PFSK-1 (cell line): ENCODE data around the gene RAB23.

Experiments used
- POLR2AphosphoS5 ChIP-seq: IDR thresholded peaks from 2 replicates; pipeline ENCODE4 v1.6.1; 2012; ENCODE audit warnings: low read depth, mild to moderate bottlenecking, control low read depth, low read length, moderate library complexity
- TF ChIP-seq, protein P1 (sequence below), 2 experiments: IDR thresholded peaks; 2 replicates each; pipeline versions ENCODE4 v1.6.1 to v1.8.0; 2011 to 2012; ENCODE audit warnings: low read depth in 2 of 2, low read length in 2 of 2, control low read depth in 1 of 2, inconsistent platforms in 1 of 2, mild to moderate bottlenecking in 1 of 2, moderate library complexity in 1 of 2; ENCODE audit not compliant: insufficient read depth in 1 of 2

DNA sequence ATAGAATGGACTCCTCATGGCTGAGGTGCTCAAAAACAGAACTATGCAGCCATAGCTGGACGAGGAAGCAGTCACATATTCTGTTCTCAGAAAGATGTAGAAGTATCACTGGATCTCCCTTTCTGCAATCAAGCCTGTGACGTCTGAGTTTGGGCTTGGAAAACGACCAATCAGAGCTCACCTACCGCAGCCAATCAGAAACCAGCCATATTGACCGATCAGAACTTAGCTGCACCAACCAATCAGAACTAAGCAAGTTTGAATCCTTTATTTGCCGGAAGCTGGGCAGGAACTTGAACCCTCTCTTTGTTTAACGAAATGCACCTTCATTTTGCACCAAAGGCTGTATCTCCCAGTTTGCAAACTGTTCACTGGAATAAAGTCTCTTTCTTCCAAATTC is 21.8 kb upstream of the RAB23 start:
- TF ChIP-seq, protein P1, sequence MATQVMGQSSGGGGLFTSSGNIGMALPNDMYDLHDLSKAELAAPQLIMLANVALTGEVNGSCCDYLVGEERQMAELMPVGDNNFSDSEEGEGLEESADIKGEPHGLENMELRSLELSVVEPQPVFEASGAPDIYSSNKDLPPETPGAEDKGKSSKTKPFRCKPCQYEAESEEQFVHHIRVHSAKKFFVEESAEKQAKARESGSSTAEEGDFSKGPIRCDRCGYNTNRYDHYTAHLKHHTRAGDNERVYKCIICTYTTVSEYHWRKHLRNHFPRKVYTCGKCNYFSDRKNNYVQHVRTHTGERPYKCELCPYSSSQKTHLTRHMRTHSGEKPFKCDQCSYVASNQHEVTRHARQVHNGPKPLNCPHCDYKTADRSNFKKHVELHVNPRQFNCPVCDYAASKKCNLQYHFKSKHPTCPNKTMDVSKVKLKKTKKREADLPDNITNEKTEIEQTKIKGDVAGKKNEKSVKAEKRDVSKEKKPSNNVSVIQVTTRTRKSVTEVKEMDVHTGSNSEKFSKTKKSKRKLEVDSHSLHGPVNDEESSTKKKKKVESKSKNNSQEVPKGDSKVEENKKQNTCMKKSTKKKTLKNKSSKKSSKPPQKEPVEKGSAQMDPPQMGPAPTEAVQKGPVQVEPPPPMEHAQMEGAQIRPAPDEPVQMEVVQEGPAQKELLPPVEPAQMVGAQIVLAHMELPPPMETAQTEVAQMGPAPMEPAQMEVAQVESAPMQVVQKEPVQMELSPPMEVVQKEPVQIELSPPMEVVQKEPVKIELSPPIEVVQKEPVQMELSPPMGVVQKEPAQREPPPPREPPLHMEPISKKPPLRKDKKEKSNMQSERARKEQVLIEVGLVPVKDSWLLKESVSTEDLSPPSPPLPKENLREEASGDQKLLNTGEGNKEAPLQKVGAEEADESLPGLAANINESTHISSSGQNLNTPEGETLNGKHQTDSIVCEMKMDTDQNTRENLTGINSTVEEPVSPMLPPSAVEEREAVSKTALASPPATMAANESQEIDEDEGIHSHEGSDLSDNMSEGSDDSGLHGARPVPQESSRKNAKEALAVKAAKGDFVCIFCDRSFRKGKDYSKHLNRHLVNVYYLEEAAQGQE (IDR thresholded peaks at IDR 0.05; ENCODE audit: insufficient read depth in 1 of 2, low read depth in 2 of 2, low read length in 2 of 2) = no peak
- TF ChIP-seq POLR2AphosphoS5 = no peak
